ENCODE results near the gene AGXT2.

DNA sequence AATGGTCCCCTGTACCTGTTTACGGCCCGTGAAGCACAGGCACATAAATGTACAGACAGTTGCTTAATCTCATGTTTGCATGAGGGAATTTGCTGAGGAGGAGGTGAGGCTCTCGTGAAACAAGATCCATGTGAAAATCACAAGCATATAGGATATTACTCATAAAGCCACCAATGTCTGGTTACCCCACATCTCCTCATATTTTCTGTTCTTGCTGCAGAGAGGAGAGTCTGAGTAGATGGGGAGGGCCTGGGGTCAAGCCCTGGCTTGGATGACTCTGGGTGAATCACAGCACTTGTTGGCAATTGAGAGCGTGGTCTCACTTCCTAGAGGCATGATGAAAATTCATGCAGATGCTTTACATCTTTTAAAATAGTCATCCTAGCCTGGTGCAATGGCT, 975 bp downstream of the AGXT2 start:
- TF ChIP-seq, protein P1, sequence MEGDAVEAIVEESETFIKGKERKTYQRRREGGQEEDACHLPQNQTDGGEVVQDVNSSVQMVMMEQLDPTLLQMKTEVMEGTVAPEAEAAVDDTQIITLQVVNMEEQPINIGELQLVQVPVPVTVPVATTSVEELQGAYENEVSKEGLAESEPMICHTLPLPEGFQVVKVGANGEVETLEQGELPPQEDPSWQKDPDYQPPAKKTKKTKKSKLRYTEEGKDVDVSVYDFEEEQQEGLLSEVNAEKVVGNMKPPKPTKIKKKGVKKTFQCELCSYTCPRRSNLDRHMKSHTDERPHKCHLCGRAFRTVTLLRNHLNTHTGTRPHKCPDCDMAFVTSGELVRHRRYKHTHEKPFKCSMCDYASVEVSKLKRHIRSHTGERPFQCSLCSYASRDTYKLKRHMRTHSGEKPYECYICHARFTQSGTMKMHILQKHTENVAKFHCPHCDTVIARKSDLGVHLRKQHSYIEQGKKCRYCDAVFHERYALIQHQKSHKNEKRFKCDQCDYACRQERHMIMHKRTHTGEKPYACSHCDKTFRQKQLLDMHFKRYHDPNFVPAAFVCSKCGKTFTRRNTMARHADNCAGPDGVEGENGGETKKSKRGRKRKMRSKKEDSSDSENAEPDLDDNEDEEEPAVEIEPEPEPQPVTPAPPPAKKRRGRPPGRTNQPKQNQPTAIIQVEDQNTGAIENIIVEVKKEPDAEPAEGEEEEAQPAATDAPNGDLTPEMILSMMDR (IDR thresholded peaks at IDR 0.05; ENCODE audit: low read depth, low read length, poor library complexity, severe bottlenecking), result no peak
- no peak for TF ChIP-seq EZH2phosphoT487 (IDR thresholded peaks at IDR 0.05; ENCODE audit: borderline replicate concordance, low read length)
